ENCODE results near the gene DPM3.
A peak's percentile ranks its signal among the peaks of the same experiment; 100 is the strongest.
"Not testable (repeated sequence)": the region's sequence is repeated elsewhere in the genome, so short reads cannot be mapped to it uniquely, and the experiment has no call there.

Gene DPM3

DNA sequence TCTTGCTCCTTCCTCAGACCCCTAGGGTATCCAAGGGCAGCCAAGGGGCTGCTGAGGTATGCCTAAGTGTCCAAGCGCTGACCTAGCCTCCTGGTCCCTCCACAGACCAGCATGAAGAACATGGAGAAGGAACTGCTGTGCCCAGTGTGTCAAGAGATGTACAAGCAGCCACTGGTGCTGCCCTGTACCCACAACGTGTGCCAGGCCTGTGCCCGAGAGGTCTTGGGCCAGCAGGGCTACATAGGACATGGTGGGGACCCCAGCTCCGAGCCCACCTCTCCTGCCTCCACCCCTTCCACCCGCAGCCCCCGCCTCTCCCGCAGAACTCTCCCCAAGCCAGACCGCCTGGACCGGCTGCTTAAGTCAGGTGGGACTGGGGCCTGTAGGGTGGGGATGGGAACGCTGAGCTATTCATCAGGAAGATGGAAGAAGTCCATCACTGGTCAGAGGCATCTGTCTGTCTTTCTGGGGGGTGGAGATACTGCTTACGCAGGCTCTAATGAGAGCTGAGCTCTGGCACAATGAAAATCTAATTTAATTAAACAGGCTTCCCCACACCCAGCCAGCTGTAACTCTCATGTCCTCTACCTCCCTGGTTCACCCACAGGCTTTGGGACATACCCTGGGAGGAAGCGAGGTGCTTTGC, 35.1 kb upstream of the DPM3 start:
- no peak for DNase-seq (ENCODE audit: low read depth in 1 of 2, low spot score in 1 of 2)

DNA sequence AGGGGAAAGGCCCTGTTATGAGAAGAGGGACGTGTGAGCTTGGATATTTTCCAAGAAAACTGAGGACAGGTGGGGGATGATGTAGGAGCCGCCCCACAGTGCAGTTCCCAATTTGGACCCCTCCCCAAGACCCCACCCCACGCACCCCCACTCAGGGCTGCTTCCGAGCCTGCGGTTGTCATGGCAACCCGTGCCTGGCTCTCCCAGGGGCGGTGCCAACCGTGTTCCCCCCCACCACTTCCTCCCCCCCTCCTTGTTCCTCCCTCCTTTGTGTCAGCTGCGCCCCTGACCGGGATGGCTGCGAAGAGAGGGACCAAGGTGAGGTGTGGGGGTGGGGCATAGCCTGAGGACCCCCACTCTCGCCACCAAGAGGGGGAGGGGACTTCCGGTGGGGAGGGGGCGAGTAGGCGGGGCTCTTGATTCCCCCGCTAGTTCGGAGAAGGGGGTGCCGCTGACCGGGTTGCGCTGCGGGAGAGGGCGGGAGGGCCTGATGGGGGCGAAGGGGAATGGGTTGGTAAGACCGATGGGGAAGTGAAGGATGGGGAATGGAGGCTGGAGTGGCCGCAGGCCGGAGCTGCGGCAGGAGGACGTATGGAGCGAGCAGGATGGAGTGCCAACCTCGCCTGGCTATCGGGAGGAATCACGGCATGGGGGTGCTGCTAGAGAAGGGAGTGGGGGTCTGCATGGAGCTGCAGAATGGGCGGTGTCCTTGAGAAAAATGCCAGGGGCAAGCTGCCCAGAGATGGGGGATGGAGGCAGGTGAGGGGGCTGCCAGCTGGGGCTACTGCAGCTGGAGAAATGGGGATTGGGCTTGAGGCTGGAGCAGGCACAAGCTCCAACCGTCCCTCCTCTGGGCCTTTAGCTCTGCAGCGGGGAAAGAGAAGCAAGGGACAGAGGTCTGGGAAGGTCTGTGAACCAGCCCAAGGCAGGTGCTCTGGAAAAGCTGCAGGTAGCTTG, 34.3 kb upstream of the DPM3 start:
- peak; percentile 26 to 36 for DNase-seq (ENCODE audit: low read depth in 1 of 2, low spot score in 1 of 2)

DNA sequence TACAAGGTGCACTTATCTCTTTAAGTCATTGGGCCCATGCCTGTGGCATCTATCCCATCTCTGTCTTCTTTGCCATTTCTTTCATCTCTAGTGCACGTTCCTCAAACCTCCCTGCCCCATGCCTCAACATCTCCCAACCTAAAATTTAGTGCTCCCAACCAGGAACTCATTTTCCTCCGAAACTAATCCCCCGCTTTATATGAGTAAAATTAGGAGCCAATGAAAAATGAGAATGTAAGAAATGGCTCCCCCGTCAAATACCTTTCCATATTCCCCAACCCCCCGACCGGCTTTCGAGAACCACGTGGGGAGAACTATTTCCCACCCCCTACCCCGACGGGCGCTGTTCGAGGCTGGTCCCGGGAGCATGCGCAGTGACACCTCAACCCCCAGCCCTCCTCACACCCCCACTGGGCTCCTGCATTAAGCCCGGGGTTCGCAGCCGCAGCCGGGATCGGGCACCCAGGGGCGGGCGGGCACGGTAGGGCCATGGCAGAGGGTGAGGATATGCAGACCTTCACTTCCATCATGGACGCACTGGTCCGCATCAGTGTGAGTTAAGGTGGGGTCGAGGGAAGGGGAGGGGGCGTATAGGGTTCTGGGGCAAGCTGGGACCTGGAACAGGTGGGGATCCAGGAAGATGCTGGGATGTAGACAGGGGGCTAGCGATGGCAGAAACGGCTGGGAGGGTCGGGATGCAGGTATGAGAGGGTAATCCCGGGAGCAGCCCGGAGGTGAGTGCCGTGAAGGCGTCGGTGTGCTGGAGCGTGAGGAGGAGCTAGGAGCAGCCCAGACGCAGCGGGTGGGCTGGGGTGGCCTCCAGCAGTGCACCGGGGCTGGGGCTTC, 33.4 kb upstream of the DPM3 start, which contains the start of gene TRIM46:
Gene TRIM46 (plus strand): TSS at position 372 of the 846 bp plus-strand sequence. CDS start 118 bp downstream, at position 490.
- DNase-seq (ENCODE audit: low read depth in 1 of 2, low spot score in 1 of 2), result peak; percentile 26 to 52

DNA sequence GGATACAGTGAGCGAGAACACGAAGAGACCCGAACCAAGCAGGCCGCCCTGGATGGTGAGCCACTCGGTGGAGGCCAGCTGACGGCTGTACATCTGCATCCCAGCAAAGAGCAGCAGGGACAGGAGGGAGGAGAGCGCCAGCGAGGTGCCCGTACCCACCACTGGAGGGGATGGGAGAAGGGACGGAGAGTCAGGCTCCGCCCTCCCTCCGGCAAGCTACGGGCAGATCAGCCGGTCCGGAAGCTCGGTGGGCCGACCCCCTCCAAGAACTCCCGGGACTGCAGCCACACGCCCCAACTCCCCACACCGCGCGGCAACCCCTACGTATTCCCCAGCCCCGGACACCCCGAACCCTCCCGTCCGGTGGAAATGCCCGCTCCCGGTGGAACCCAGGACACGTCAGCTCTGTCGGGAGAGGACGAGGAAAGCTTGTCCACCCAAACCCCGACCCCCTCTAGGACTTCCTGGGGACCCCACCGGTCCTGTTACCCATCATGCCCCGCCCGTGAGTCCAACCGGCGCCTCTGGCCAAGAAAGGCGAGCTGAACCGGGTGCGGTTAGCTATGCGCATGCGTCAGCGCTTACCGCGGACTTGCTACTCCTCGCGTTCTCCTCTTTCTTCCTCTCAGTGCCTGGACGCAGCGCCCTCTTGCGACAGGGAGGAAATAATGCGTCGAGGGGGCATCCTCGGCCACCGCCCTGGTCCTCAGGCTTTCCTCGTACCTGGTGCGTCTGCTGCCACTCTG, 32.6 kb upstream of the DPM3 start, which contains the start of gene KRTCAP2:
Gene KRTCAP2 (minus strand): TSS at position 573 of the 746 bp plus-strand sequence. CDS start 80 bp downstream, at position 493.
- DNase-seq (ENCODE audit: low read depth in 1 of 2, low spot score in 1 of 2), result peak; percentile 92 to 93

DNA sequence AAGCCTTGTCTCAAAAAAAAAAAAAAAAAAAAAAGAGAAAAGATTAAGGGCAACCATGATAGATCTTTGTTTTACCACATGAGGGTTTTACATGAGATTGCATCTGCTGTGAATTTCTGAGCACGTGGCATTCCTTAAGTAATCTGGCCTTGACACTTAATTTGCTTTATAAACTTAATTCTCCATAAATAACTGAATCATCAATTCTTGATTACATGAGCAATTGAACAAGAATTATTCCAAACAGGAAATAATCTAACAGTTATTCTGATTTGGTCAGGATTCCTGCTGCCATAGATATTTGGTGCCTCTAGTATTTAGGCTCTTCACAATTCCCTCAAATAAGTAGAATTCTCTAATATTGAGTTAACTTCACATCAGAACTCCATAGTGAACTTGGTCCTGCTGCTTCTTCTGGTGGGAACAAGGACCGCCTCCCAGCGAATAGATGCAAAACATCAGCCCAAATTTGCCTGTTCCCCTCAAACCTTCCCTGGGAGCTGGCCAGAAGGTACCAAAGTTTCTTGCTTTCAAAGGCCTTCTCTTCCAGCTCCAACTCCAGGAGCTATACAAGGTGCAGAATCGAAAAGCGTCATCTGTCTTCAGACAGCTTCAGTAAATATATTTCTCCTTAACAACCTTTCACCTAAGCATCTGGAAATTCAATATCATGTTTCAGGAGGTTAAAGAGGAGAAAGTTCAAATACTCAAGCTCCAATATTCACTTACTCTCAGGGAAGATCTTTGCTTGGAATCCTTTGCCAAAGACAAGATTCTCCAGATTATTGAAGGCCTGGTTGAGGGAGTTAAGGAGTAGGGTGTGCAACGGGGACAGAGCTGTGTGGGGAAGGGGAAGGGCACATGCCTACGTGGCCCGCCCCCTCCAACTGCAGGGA, 31.8 kb upstream of the DPM3 start:
- no peak for DNase-seq (ENCODE audit: low read depth in 1 of 2, low spot score in 1 of 2)

DNA sequence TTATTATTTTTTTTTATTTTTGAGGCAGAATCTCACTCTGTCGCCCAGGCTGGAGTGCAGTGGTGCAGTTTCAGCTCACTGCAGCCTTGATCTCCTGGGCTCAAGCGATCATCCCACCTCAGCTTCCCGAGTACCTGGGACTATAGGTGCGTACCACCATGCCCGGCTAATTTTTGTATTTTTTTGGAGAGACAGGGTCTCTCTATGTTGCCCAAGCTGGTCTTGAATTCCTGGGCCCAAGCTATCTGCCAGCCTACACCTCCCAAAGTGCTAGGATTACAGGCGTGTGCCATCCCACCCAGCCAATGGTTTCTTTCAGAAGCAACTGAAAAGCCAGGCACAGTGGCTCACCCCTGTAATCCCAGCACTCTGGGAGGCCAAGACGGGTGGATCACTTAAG, 30.5 kb upstream of the DPM3 start:
- DNase-seq (ENCODE audit: low read depth in 1 of 2, low spot score in 1 of 2), result no peak

DNA sequence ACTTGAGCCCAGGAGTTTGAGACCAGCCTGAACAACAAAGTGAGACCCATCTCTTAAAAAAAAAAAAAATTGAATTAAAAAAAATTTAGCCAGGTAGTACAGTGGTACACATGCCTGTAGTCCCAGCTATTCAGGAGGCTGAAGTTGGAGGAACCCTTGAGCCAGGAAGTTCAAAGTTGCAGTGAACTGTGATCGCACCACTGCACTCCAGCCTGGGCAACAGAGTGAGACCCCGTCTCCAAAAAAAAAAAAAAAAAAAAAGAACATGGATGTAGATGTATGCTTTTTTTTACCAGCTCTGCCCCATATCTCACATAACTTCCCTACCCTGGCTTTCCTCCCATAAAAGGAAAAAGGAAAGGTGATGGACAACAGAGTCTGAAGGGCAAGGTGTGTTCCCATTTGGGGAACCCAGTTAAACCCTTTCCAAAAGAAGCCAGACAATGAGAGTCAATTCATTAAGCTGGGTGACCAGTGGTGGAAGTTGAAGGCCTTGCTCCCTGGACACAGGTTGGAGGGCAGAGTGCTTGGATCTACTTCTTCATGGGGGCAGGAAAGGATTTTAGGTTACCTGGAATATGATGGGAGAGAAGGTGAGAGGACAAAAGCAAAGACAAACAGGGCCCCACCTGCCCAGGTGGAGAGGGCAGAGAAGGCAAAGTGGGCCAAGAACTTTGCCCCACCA, 29.9 kb upstream of the DPM3 start:
- no peak for DNase-seq (ENCODE audit: low read depth in 1 of 2, low spot score in 1 of 2)

DNA sequence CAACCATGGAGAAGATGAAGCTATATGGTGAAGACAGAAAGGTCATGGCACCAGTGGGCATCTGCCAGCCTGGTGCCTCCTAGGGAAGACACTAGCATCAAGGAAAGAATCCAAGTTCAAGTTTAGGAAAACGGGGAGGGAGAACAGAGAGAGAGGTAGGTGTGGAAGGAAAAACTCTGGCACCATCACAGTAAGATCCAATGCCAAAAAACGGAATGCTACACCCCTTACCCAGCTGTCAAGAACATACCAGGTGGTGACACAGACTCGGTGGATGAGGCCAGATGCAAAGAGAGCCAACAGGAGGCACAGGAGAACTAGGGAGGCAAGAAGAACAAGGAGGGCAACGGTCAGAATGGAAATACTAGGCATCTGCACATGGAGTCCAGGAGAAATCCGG, 29.2 kb upstream of the DPM3 start:
- DNase-seq (ENCODE audit: low read depth in 1 of 2, low spot score in 1 of 2), result no peak

DNA sequence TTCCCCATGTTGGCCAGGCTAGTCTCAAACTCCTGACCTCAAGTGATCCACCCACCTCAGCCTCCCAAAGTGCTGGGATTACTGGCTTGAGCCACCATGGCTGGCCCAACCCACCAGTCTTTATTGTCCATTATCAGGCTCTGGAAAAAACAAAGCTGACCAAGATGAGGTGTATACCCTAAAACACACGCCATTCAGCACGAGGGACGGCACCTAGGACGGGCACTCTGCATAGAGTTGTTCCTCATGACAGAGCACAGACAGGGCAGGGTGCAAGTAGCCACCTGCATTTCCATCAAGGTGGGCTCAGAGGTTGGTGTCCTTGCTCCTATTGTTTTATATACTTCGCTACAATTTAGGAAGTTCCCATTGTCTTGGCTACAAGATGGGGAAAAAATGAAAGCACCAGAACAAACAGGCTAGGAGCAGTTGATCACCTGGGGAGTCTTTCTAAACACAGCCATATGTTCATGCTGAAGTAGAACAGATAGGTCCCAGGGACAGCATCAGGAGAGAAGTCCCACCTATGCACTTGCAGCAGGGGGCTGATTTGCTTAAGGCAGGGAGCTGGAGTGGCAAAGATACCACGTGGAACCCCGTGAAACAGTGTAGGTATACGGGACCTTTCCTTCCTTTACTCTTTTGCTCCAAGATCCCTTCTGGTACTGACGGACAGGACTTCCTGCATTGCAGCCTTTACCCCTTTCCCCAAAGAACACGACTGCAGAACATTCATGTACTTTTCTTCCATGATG, 28.3 kb upstream of the DPM3 start:
- no peak for DNase-seq (ENCODE audit: low read depth in 1 of 2, low spot score in 1 of 2)

DNA sequence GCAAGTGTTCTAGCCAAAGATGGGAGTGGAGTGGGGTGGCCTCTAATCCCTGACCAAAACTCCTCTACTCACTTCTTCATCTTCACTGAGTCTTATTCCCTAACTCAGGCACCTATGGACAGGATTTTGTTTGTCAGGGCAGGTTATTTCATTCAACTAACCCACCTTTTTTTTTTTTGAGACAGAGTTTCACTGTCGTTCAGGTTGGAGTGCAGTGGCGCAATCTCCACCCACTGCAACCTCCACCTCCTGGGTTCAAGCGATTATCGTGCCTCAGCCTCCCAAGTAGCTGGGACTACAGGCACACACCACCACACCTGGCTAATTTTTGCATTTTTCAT, 27.7 kb upstream of the DPM3 start:
- not testable (repeated sequence) for DNase-seq (ENCODE audit: low read depth in 1 of 2, low spot score in 1 of 2)

DNA sequence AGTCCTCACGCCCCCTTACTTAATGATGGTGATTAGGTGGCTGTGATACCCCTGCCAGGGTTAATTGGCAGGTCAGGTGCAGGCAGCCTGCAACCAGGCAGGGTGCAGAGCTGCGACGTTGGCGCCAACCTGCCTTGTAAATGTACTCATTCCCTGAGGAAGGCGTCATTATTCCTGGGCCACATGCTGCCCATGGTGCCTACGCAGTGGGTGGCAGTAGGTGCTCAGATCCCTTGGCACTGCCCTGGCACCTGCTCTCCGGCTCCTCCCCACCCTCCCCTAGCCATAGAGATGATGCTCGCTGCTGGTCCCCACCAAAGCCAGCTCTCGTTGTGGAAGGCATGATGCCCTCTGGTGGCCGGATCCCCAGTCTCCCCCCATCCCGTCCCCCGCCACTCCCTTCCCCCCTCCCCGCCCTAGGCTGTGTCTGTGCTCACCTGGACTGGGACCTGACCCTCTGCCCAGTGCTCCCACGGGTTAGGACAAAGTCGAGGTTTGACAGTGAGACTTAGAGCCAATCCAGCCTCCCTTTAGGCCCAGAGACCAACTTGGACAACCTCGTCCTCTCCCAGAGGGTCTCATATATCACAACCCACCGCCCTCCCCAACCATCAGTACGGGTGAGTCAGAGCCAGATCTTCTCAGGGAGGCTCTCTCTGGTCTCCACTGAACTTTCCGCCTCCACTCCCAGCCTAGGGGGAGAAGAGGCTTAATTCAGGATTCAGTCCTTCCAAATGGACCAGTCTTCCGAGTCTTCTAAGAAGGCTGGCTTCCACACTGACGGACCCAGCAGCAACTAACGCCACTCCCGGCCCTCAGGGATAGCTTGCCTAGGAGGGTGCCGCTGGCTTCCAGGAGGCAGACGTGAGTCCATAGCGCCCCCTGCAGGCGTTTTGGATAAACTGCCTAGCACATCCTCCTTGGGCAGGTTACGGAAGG, 27.1 kb upstream of the DPM3 start:
- DNase-seq (ENCODE audit: low read depth in 1 of 2, low spot score in 1 of 2), result peak; percentile 73 to 82

DNA sequence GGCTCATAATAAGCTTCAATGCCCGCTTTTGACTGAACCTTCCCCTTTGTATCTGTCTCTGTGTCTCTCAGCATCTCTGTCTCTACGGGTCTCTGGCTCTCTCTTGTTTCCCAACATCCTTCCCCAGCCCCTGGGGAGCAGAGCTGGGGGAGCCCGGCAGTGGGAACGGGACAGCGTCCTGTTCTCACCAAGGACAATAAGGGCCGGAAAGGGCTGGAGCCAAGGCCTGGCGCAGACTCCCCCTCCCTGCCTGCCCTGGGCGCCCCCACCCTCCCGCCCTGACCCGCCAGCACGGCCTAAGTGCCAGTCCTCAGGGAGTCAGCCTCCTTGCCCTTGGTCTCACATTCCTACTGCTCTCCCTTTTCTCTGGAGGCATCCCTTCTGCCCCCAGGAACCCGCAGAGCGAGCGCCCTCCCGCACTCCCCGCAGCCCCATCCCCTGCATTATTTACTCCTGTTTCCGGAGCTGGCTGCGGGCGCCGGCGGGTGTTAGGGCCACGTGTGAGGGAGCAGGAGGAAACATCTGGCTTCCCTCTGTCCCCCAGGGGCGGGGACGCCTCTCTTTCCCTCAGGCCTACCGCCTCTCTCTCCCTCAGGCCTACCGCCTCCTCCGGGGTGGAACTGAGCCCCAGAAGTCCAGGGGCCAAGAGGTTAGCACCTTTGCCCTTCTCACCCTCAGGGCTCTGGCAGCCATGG, 26.3 kb upstream of the DPM3 start:
- DNase-seq (ENCODE audit: low read depth in 1 of 2, low spot score in 1 of 2), result no peak

DNA sequence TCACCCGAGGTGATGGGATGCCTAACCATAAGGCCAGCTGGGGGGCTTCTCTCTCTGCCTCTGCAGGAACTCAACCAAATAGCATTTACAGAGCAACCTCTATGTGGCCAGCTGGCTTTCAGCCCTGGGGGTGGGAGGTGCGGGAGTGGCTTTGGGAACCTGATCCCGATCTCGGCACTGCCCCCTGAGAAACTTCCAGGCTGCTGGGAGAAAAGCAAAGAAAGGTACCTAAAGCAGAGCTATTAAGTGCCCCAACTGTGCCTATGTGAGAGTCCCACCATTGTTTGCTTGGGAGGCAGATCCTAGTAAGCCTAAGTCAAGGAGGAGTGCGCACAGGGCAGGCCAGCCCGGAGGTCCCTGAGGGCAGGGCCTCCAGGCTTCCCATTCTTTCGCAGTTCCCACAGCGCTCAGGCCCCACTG, 25.7 kb upstream of the DPM3 start:
- no peak for DNase-seq (ENCODE audit: low read depth in 1 of 2, low spot score in 1 of 2)

DNA sequence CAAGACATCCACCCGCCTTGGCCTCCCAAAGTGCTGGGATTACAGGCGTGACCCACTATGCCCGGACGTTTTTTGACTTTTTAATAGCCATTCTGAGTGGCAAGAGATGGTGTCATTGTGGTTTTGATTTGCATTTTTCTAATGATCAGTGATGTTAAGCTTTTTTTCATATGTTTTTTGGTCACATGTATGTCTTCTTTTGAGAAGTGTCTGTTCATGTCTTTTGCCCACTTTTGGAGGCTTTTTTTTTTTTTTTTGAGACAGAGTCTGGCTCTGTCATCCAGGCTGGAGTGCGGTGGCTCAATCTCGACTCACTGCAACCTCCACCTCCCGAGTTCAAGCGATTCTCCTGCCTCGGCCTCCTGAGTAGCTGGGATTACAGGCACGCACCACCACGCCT, 24.3 kb upstream of the DPM3 start:
- DNase-seq (ENCODE audit: low read depth in 1 of 2, low spot score in 1 of 2), result not testable (repeated sequence)

DNA sequence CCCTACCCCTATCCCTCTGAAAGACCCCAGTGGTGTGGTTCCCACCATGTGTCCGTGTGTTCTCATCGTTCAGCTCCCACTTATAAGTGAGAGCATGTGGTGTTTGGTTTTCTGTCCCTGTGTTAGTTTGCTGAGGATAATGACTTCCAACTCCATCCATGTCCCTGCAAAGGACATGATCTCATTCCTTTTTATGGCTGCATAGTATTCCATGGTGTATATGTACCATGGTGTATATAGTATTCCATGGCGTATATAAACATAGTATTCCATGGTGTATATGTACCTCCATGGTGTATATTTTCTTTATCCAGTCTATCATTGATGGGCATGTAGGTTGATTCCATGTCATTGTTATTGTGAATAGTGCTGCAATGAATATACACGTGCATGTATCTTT, 23.5 kb upstream of the DPM3 start:
- DNase-seq (ENCODE audit: low read depth in 1 of 2, low spot score in 1 of 2), result not testable (repeated sequence)

DNA sequence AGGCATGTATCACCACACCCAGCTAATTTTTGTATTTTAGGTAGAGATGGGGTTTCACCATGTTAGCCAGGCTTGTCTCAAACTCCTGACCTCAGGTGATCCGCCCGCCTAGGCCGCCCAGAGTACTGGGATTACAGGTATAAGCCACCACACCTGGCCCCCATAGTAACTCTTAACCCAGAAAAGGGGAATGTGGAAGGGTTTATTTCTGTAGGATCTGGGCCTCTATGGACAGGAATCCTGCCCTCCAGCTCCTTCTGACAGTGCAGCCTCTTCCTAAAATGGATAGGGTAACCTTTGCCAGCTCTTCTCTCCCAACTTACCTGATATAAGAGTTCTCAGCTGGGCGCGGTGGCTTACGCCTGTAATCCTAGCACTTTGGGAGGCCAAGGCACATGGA, 22.3 kb upstream of the DPM3 start:
- DNase-seq (ENCODE audit: low read depth in 1 of 2, low spot score in 1 of 2), result not testable (repeated sequence)

DNA sequence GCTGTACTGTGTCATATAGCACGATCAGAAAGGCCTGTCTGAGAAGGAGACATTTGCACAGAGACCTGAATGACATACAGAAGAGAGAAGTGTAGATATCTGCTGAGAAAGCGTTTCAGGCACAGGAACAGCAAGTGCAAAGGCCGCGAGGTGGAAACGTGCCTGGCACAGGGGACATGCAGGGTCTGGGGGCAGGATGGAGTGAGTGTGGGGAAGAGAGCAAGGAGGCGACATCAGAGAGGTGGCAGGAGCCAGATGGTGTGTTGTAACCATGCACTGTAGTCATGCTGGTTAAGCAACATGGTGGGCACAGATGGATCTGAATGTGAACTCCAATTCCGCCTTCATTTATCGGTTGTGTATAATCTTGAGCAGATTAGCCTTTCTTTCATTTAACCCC, 19.8 kb upstream of the DPM3 start:
- no peak for DNase-seq (ENCODE audit: low read depth in 1 of 2, low spot score in 1 of 2)
